ENCODE measurements around the gene MRPS16.
A peak's percentile ranks its signal among the peaks of the same experiment; 100 is the strongest.
"Not testable (repeated sequence)": the region's sequence is repeated elsewhere in the genome, so short reads cannot be mapped to it uniquely, and the experiment has no call there.

MRPS16 gene

DNA sequence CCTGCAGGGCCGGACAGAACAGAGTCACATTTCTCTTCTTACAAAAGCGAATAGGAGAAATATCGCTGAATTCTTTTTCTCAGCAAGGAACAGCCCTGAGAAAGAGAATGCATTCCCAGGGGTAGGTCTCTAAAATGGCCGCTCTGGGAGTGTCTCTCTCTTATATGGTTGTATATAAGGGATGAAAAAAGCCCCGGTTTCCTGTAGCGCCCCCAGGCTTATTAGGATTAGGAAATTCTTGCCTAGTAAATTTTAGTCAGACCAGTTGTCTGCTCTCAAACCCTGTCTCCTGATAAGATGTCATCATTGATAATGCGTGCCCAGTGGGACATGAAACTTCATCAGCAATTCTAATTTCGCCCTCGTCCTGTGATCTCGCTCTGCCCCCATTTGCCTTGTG is 6.2 kb upstream of the MRPS16 start:
- not testable (repeated sequence) for H3K27me3 ChIP-seq (ENCODE audit: control insufficient read depth, insufficient read depth, low read length); H3K9me3 ChIP-seq (ENCODE audit: control insufficient read depth, low read length); H3K9ac ChIP-seq (ENCODE audit: low read length); H3K4me1 ChIP-seq (ENCODE audit: control insufficient read depth, insufficient read depth, low read length); H3K36me3 ChIP-seq (ENCODE audit: control insufficient read depth, insufficient read depth, low read length); H3K4me3 ChIP-seq (ENCODE audit: low read length)

DNA sequence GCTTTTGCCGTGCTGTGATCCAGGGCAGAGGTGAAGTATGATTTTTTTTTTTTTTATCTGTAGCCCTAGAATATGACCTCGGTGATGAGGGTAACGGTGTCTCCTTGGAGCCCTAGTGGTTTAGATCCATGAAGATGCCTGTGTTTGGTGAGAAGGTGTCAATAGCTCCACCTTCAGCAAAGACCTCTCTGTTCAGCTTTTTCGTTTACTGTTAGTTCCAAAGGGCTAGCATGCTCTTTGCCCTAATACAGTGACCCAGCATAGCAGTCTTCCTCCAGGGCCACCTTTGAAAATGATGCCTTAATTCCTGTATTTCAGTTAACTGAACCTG is 746 bp upstream of the MRPS16 start:
- Histone ChIP-seq H3K4me3 (ENCODE audit: low read length) (peak overlapping the region; percentile 88), H3K4me1 (ENCODE audit: control insufficient read depth, insufficient read depth, low read length) (peaks cover 6% of the 10 kb centered on the region), H3K36me3 (ENCODE audit: control insufficient read depth, insufficient read depth, low read length) (no peaks in the 10 kb centered on the region), H3K27me3 (ENCODE audit: control insufficient read depth, insufficient read depth, low read length) (no peaks in the 10 kb centered on the region), H3K9ac (ENCODE audit: low read length) (peak overlapping the region; percentile 94), H3K9me3 (ENCODE audit: control insufficient read depth, low read length) (no peaks in the 10 kb centered on the region)

DNA sequence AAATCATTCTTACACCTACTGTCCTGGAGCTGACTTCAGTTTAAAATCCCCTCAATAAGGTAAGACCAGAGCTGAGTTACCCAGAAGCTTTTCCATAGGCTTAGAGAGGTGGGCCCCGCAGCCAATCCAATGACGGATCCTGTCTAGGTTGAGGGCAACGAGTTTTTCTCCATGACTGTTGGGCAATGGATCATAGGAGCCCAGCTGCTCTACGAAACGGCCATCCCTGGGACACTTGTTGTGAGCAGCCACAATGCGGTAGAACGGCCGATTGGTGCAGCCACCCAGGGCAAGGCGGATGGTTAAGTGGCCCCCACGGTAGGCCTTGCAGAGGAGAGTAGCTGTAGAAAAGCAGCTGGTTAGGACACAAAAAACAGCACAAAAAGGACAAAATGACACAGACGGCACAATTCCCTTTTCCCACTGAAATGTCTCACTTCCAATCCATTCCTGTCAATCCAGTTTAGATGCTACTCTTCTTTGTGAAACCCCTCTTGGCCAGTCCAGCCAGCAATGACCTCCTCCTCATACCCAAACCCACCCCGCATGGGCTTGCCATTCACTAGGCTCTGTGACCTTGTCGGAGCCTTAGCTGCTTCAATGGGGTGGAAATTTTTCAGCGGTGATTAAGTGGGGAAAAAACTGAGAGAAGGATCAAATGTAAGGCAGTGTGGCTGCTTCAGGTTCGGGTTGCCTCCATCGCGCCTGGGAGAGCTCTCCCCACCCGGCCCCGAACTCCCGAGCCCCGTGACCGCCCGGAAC is 580 bp downstream of the MRPS16 start:
- no peaks in the 10 kb centered on the region for H3K9me3 ChIP-seq (ENCODE audit: control insufficient read depth, low read length)
- peaks cover 15% of the 10 kb centered on the region for H3K4me1 ChIP-seq (ENCODE audit: control insufficient read depth, insufficient read depth, low read length)
- peak overlapping the region; percentile 94 for H3K9ac ChIP-seq (ENCODE audit: low read length)
- H3K4me3 ChIP-seq (ENCODE audit: low read length), result peak overlapping the region; percentile 88
- H3K27me3 ChIP-seq (ENCODE audit: control insufficient read depth, insufficient read depth, low read length), result no peaks in the 10 kb centered on the region
- no peaks in the 10 kb centered on the region for H3K36me3 ChIP-seq (ENCODE audit: control insufficient read depth, insufficient read depth, low read length)

DNA sequence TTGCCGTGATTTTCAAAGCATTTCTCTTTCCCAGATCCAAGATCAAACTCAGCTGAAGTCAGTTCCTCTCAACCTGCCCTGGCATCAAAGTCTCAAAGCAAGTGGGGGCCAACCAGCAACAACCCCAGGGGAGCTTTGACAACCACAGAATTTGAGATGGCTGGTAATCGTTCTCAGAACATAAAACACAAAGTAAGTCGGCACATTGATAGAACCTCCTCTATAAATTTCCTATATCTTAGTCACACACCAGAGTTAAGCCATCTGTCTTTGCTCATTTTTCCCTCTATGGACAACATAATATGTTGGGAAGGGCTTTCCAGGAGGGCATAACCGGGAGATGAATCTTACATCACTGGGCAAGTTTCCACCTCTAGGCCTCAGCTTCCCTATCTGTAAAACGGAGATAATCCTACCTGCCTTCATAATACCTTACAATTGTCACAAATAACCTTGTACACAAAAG is 4.2 kb downstream of the MRPS16 start:
- no peak overlapping the region for H3K9ac ChIP-seq (ENCODE audit: low read length)
- peaks cover 21% of the 10 kb centered on the region for H3K4me1 ChIP-seq (ENCODE audit: control insufficient read depth, insufficient read depth, low read length)
- no peaks in the 10 kb centered on the region for H3K9me3 ChIP-seq (ENCODE audit: control insufficient read depth, low read length)
- no peak overlapping the region for H3K4me3 ChIP-seq (ENCODE audit: low read length)
- peaks cover 4% of the 10 kb centered on the region for H3K36me3 ChIP-seq (ENCODE audit: control insufficient read depth, insufficient read depth, low read length)
- no peaks in the 10 kb centered on the region for H3K27me3 ChIP-seq (ENCODE audit: control insufficient read depth, insufficient read depth, low read length)

DNA sequence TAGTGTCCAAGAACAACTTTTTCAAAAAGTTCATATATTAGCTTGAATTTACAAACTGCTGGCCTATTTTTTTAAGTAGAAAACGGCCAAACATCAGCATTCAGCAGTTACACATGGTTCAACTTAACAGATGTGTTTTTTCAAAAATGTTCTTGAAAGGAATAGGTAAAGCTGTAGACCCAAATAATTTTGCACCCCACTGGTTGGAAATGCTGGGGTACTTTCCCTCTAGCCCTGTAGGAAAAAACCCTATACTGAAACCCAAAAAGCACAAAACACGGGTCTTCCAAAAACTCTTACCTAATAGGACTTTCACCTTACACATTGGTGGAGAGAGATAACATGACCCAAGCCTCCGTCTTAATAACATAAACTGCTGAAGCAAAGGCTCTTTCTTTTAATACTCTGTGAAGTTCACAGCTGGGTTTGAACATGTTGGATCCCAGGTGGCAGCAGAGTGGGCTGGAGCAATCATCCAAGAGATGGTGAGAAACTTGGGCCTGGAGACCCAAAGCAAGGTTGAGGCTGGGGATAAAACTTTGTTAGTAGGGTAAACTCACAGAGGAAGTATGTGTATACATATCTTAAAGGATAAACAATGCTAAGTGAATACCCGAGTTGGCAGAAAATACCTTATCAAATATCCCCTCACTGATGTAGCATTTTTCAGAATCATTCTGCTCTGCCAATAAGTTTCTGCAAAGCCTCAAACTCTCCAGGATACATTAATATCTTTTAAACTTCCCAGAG is 4.8 kb downstream of the MRPS16 start:
- no peaks in the 10 kb centered on the region for H3K9me3 ChIP-seq (ENCODE audit: control insufficient read depth, low read length)
- peak overlapping the region; percentile 92 for H3K4me3 ChIP-seq (ENCODE audit: low read length)
- H3K4me1 ChIP-seq (ENCODE audit: control insufficient read depth, insufficient read depth, low read length), result peaks cover 21% of the 10 kb centered on the region
- H3K27me3 ChIP-seq (ENCODE audit: control insufficient read depth, insufficient read depth, low read length), result no peaks in the 10 kb centered on the region
- H3K36me3 ChIP-seq (ENCODE audit: control insufficient read depth, insufficient read depth, low read length), result peaks cover 4% of the 10 kb centered on the region
- H3K9ac ChIP-seq (ENCODE audit: low read length), result peak overlapping the region; percentile 53

DNA sequence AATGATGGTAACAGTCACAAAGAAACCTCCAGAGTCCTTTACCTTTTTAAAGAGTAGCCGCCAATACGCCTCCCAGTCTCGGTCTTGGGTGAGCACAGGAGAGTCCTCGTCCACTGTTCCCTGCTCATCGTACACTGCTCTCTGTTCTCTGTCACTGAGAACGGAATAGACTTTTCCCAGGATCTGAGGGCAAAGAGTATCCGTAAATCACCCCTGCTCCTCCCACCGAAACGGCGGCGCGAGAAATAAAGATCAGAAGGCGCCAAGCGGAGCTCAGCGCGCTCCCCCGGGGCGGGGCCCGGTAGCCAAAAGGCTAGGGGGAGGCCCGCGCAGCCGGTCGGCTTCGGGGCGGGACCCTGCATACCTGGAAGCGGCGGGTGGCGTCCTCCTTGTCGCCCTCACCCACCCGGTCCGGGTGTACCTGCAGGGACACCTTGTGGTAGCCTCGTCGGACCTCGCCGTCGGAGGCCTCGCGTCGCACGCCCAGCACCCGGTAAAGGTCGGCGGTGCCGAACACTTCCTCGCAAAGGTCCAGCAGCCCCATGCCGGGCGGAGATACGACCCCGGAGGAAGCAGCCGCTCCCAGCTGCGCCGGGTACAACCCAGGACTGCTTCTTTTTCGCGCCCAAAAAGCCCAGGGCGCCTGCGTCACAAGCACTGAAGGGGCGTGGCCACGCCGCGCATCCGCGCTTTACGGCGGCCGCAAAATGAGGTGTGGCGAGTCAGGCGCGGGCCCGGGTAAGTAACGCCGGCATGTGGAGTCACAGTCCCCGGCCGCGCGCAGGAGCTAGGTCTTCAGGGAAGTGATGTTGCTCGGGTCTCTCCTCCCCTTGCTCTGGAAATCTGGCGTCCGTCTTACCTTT is 5.6 kb downstream of the MRPS16 start, which contains the start of gene DNAJC9:
Gene DNAJC9, minus strand, starts transcription at position 610 of the 863 bp plus-strand sequence. Its CDS starts 66 bp downstream, at position 544.
- peaks cover 19% of the 10 kb centered on the region for H3K4me1 ChIP-seq (ENCODE audit: control insufficient read depth, insufficient read depth, low read length)
- H3K9me3 ChIP-seq (ENCODE audit: control insufficient read depth, low read length), result no peaks in the 10 kb centered on the region
- peak within 1 kb of the TSS; percentile 53 for H3K9ac ChIP-seq (ENCODE audit: low read length)
- peak within 1 kb of the TSS; percentile 92 for H3K4me3 ChIP-seq (ENCODE audit: low read length)
- no peaks in the 10 kb centered on the region for H3K27me3 ChIP-seq (ENCODE audit: control insufficient read depth, insufficient read depth, low read length)
- H3K36me3 ChIP-seq (ENCODE audit: control insufficient read depth, insufficient read depth, low read length), result peaks cover 4% of the 10 kb centered on the region

DNA sequence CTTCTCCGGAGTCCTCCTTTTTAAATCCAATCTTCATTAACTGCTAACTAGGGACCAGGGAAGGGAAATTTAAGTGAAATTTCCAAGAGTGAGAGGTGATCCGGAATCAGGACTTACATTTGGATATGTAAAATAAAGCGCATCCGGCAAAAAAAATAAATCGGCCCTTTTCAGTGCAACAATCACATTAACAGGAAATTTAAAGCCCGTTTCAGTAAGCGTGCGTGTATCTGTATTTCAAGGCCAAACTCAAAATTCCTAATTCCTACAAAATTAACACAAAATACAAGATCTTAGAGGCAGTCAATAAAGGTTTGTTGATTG is 6.2 kb downstream of the MRPS16 start:
- Histone ChIP-seq H3K9me3 (ENCODE audit: control insufficient read depth, low read length) (no peaks in the 10 kb centered on the region), H3K9ac (ENCODE audit: low read length) (peak overlapping the region; percentile 53), H3K4me1 (ENCODE audit: control insufficient read depth, insufficient read depth, low read length) (peaks cover 15% of the 10 kb centered on the region), H3K36me3 (ENCODE audit: control insufficient read depth, insufficient read depth, low read length) (peaks cover 4% of the 10 kb centered on the region), H3K4me3 (ENCODE audit: low read length) (peak overlapping the region; percentile 92), H3K27me3 (ENCODE audit: control insufficient read depth, insufficient read depth, low read length) (no peaks in the 10 kb centered on the region)

DNA sequence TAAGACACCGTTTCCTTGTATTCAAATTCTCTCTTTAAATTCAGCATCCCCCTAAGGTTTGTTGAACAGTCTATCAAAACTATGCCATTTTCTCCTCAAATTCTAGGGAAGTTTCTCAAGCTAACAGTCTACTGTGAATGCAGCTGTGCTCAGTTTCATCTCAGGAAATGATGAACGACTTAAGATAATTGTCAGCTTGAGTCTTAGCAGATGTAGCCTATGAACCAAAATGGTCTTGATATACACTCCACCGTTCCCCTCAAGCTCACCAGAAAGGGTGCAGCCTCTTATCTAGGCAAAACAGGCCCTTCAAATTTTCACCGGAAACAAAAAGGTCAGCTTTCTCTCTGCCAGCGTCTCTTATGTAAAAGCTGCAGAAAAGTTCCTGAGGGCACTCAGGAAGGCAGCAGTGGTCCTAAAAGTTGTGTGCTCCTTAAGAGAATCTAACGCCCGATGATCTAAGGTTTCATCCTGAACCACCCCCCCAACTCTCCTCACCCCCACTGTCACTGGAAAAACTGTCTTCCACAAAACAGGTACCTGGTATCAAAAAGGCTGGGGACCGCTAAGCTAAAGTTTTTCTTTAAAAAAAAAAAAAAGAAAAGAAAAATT is 7.5 kb downstream of the MRPS16 start:
- peaks cover 15% of the 10 kb centered on the region for H3K4me1 ChIP-seq (ENCODE audit: control insufficient read depth, insufficient read depth, low read length)
- H3K27me3 ChIP-seq (ENCODE audit: control insufficient read depth, insufficient read depth, low read length), result no peaks in the 10 kb centered on the region
- no peak overlapping the region for H3K9ac ChIP-seq (ENCODE audit: low read length)
- no peak overlapping the region for H3K4me3 ChIP-seq (ENCODE audit: low read length)
- H3K9me3 ChIP-seq (ENCODE audit: control insufficient read depth, low read length), result no peaks in the 10 kb centered on the region
- peaks cover 4% of the 10 kb centered on the region for H3K36me3 ChIP-seq (ENCODE audit: control insufficient read depth, insufficient read depth, low read length)

DNA sequence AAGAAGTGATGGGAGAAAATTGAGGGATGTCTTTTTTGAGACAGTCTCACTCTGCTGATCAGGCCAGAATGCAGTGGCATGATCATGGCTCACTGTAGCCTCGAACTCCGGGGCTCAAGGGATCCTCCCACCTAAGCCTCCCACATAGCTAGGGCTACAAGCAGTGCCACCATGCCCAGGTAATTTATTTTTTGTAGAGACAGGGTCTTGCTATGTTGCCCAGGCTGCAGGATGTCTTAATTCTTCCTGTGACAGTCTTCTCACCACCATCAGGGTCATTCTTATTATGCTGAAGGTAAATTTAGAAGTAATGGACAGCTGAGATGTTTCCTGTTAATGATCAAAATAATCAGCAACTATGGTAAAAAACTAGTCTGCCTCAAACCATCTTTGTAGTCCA is 12.5 kb downstream of the MRPS16 start:
- Histone ChIP-seq H3K4me3 (ENCODE audit: low read length) (no peak overlapping the region), H3K4me1 (ENCODE audit: control insufficient read depth, insufficient read depth, low read length) (no peaks in the 10 kb centered on the region), H3K9ac (ENCODE audit: low read length) (no peak overlapping the region), H3K9me3 (ENCODE audit: control insufficient read depth, low read length) (no peaks in the 10 kb centered on the region), H3K27me3 (ENCODE audit: control insufficient read depth, insufficient read depth, low read length) (no peaks in the 10 kb centered on the region), H3K36me3 (ENCODE audit: control insufficient read depth, insufficient read depth, low read length) (peaks cover 8% of the 10 kb centered on the region)

DNA sequence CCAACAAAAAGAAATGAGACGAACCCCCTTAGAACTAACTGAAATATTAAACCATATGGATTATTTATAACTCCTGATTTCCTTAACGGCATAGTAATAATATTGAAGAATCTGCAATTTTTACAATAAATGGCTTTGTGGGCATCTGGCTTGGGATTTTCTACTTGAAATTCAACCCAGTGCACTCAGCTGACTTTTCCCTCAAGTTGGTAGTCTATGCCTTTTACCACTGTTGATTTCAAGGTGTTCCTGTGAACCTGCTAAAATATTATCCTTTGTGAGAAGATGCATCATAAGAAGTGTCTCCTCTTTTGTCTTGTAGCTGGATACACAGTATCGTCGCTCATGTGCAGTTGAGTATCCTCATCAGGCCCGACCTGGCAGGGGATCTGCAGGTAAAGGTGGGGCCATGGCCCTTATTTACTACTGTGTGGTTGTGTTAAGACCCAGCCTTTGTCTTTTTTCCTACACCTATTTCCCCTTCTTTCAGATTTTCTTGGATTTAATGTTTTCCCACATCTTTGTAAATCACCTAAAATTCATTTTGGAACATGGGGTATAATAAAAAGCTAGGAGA is 13.4 kb downstream of the MRPS16 start:
- Histone ChIP-seq H3K4me1 (ENCODE audit: control insufficient read depth, insufficient read depth, low read length) (no peaks in the 10 kb centered on the region), H3K36me3 (ENCODE audit: control insufficient read depth, insufficient read depth, low read length) (peaks cover 9% of the 10 kb centered on the region), H3K9me3 (ENCODE audit: control insufficient read depth, low read length) (no peaks in the 10 kb centered on the region), H3K9ac (ENCODE audit: low read length) (no peak overlapping the region), H3K27me3 (ENCODE audit: control insufficient read depth, insufficient read depth, low read length) (no peaks in the 10 kb centered on the region), H3K4me3 (ENCODE audit: low read length) (no peak overlapping the region)

DNA sequence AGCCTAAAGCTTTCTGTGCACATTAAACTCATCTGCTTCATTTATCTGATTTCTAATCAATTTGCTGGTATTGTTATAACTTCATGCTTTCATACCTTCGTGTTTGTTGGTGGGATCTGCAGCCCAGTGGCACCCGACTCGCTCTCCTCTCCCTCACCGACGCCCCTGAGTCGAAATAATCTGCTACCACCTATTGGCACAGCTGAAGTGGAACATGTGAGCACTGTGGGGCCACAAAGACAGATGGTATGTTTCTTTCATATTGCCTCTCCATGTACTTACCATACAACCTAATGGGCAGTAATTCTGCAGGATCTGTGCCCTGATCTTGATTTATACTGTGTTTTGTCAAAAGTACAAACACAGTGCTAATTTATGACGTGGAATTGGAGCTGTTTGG is 17.7 kb downstream of the MRPS16 start:
- Histone ChIP-seq H3K9me3 (ENCODE audit: control insufficient read depth, low read length) (no peaks in the 10 kb centered on the region), H3K27me3 (ENCODE audit: control insufficient read depth, insufficient read depth, low read length) (no peaks in the 10 kb centered on the region), H3K4me3 (ENCODE audit: low read length) (no peak overlapping the region), H3K4me1 (ENCODE audit: control insufficient read depth, insufficient read depth, low read length) (no peaks in the 10 kb centered on the region), H3K36me3 (ENCODE audit: control insufficient read depth, insufficient read depth, low read length) (peaks cover 4% of the 10 kb centered on the region), H3K9ac (ENCODE audit: low read length) (no peak overlapping the region)
